ENCODE measurements around the gene HDAC4.

The HDAC4 gene

DNA sequence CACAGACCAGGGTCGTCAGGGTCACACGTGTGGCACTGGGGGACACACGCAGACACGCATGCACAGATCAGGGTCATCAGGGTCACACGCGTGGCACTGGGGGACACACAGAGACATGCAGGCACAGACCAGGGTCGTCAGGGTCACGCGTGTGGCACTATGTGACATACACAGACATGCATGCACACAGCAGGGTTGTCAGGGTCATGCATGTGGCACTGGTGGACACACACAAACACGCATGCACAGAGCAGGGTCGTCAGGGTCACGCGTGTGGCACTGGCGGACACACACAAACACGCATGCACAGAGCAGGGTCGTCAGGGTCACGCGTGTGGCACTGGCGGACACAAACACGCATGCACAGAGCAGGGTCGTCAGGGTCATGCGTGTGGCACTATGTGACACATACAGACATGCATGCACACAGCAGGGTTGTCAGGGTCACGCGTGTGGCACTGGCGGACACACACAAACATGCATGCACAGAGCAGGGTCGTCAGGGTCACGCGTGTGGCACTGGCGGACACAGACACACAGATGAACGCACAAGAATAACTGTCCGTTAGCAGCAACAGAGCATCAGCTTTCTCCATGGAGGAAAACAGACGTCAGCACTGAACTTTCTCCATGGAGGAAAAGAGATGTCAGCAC lies 34.9 kb downstream of the HDAC4 start:
- DNase-seq, result no peak

DNA sequence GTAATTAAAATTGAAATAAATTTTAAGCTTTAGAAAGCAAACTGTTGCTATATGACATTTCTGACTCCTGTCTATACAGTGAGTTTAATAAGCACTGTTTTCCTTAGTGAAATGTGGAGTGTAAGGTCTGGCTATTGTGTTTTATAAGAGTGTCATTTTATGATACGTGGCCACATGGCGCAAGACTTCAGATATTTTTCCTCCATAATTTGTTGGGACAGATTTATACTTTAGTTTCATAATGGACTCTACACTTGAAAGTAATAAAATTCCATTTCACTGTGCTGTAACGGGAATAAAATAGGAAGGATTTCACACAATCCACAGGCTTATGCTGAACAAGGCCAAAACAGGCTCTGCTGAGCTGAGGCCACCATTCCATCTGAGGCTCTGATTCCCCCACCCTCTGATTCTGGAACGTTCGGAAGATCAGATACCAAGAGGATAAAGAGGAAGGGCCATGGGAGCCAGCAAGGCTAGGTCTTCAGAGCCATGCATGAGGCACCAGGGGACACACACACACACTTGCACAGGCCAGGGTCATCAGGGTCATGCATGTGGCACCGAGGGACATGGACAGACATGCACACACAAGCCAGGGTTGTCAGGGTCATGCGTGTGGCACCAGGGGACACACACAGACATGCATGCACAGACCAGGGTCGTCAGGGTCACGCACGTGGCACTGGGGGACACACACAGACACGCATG lies 35.6 kb downstream of the HDAC4 start:
- DNase-seq, result no peak

DNA sequence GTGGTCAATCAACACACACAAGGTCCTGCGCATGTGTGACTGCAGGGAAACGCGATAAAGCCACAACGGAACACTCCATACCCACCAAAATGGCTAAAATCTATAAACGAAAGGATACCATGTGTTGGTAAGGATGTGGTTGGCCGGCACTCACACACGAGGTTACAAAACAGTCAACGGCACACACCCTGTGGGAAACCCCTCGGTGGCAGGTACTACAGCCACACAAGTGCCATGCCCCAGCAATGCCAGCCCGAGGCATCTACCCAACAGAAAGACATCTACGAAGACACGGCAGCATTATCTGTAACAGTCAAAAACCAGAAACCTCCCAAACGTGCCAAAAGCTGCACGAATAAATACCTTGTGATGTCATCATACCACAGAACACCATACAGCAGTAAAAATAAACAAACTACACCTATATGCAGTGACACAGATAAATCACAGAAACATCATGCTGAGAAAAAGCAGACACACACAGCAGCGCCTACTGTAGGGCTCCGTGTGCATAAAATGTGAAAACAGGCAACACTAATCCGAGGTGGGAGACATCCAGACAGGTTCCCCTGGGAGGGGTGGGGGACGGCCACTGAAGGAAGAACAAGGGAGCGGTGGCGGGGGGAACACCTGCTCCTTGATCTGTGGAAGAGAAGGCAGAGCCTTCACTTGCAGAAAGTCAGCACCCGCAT lies 36.7 kb downstream of the HDAC4 start:
- DNase-seq, result no peak

DNA sequence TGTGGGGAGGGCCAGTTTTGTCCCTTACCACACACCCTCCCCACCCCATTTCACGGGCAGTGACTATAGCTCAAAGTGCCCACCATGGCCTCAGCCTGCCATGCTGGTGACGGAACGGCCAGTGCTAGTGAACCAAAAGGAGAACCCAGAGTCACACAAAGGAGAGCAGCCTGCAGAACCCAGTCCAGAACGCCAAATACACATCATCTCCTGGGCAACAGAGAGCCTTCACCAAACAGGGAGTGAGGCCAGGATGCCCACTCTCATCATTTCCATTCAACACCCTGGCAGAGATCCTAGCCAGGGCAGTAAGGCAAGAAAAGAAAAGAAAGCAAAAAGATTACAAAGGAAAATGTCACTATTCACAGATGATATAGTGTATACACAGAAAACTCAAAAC lies 38.3 kb downstream of the HDAC4 start:
- DNase-seq, result no peak

DNA sequence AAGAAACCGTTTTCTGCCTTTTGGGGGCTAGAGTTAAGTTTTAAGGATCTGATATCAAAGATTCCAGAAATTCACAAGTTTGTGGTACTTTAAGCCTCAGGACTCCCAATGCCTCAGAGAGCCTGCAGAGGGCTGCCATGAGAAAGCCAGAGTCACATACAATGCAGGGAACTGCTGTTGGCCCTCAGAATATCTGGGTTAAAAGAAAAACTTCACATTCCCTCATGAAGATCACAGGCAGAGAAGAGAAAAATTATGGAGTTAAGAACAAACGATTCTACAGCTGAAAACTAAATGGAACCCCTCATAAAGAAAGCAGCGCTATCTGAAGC lies 39.5 kb downstream of the HDAC4 start:
- DNase-seq, result no peak

DNA sequence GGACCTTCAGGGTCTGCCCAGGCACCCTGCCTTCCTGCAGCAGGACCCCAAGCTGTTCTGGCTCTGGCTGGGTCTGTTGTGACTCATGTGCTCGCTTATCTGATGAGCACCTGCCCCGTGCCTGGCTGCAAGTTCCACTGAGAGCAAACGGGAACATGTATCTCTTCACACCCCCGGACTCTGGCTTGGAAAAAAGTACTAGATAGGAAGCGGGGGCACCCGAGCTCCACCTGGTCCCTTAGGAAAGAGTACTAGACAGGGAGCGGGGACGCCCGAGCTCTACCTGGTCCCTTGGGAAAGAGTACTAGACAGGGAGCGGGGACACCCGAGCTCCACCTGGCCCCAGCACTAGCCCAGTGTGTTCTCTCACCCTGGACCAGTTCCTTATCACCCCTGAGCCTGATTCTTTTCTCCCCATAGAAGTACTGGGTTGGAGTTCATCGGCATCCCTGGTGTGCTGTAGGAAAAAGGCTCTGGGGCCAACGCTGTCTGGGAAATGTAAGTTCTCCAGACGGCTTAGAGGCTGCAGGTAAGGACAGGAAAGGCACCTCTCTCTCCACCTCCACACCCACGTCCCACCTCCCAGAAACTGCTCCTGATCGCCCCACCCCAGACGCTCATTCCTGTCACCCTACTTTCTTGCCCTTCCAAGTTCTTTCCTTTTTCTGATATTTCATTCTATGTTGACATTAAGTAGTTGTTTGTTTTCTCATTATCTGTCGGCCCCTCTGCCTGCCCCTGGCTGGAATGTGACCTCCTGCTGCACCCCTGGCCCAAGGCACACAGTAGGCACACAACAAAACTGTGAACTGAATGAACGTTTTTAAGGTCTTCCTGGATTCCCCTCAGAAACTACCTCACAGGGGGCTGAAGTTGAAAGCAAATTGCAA lies 40.2 kb downstream of the HDAC4 start:
- no peak for DNase-seq

DNA sequence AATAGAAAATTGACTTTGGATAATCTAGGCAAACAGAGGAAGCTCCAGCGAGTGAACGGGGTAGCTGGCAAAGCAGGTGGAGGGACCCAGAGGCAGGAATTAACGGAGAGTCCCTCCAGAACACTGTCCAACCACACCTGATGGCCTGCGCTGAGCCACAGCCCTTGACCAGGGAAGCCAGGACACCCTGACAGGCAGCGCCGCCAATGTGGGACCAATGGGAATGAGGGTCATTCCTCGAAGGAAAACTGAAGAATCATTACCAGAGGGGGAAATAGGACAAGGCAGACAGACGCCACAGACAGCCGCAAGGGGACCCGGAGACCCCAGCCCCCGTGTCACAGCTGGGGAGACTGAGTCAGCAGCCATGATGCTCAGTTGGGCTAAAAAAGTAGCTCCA lies 40.8 kb downstream of the HDAC4 start:
- no peak for DNase-seq

DNA sequence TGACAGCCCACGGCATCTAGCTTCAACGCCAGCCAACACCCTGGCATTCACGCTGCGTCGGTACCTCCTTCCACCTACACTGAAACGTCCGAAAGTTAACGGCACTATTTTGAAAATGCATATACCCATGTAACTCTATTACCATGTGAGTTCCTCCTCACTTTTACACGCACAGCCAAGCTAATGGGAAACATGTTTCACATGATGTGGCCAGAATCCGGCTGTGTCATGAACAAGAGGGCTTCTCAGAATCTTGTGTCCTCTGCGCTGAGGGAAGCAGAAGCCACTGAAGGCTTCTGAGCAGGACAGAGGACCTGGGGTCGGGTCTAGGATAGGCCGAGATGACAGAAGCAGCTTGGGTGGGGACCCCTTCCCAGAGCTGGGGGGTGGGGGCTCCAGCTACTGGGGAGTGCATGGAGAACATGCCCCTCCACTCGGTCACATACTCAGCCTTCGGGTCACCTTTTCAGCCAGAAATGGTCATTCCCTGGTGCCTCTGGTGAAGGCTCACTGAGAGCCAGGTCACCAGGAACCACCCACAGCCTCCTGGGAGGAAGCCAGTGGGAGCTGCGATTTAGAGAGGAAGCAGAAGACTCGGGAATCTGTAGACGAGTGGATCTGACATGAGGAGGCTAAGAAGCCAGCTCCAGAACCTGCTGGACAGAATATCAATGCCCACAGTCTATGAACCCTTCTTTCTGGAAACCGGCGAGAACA lies 41.5 kb downstream of the HDAC4 start:
- DNase-seq, result no peak

DNA sequence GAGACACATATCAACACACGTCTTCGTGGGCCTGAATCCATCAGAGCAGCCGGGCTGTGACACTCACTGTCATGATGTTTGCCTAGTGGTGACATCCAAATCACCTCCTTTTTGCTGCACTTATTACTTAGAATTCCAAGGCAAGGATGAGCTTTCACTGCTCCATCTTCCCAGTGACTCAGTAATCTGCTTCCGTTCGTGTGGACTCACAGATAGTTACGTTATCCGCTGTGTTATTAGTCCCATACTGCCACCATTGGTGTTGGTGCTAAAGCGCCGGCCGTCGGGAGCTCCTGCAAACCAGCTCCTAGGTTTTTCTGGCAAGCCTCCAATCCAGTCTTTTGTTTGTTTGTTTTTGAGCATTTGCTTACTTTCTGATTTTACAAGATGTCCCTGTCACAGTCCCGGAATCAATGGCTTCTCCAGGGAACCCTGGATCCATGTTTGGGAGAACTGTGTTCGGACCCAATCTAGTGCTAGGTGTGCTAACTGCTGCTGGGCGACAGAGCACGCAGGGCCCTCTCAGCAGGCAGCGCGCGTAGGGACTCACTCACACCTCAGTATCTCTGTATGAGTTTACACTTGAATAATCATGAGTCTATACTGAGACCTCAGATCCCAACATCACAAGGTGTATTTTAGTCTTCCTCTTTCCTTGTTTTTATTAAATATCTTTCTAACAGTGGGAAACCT lies 42.6 kb downstream of the HDAC4 start:
- no peak for DNase-seq

DNA sequence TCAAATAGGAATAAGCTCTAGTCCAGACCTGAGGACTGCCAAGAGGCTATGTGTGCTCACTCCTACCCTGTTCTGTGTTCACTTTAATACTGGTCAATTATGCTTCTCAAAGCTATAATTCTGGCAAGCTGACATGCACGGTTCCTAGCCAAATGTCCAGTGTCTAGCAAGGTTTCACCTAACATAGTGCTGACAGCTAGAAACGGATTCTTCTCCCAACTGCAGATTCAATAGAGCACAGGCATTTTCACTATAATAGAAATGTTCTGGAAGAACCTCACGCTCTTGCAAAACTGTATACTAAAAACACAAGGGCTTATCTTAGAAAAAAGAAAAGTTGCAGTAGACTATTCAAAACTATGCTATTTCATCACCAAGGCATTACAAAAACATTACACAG lies 45.1 kb downstream of the HDAC4 start:
- no peak for DNase-seq

DNA sequence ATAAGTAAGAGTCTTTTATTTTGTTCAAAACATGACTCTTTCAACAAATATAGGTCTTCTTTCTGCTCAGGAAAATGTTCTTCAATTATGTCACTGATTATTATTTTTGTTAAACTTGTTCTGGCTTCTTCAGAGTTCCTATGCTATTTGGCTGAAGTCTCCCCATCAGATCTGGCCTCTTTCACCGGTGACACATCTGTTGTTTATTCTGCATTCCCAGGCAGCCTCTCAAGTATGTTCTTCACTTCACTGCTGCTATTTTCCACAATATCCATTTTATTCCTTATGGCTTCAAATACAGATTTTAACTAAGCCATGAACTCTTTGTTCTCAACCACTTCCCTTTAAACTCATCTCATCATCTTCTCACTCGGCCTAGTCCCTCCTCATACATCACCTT lies 45.7 kb downstream of the HDAC4 start:
- DNase-seq, result no peak

DNA sequence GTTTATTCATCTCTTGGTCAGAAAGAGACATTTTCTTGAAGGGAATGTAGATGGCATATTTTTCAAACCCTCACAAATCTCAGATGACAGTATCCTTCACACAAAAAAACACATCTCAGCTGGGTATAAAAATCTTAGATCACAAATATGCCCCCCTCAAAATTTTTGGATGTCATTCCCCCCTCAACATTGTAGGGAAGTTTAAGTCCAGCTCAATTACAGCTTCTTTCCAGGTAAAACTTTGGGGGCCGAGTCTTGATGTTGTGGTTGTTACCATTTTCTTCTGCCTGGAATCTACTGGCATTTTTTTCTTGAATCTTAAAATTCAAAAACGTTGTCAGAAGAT lies 46.1 kb downstream of the HDAC4 start:
- no peak for DNase-seq

DNA sequence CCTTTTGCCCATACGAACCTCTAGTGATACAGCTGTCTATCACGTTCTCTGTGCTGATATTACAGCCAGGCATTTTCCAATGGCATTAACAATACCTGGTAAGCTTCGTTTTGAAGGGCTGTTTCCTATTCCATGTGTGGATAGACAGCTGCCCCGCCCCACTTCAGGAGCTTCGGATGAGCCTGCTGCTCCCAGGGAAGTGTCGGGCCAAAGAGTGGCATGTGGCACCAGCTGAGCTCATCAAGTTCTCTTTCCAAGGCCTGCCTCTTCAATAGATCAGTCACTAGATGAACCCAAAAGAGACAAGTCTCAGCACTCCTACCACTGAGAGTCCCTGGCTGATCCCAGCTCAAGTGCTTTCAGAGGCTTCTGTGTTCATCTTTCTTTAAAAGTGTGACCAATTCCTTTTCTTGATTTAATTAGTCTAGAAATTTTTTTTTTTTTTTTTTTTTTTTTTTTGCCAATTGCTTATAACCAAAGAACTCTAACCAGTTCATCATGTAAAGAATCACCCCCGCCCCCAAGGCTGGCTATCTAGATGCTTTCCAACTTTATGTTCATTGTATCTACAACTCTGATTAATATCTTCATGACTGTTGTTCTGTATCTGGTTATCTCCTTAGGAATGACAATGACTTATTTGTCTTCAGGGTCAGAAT lies 46.6 kb downstream of the HDAC4 start:
- DNase-seq, result no peak

DNA sequence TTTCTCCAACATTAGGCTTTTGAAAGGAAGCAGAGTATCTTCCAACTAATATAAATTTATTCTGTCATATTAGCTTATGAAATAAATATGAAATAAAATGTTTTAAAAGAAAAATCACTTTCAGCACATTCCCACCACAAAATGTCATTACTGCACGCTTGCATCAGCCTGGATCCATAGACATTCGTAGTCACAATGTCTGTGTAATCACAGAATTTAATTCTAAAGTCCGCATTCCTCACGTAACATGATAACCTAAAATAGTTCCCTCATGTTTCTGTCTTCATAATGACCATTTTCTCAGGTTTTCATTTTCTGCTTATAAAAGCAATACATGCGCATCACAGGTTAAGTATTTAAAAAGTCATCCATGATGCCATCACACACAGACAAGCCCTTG lies 47.1 kb downstream of the HDAC4 start:
- DNase-seq, result no peak

DNA sequence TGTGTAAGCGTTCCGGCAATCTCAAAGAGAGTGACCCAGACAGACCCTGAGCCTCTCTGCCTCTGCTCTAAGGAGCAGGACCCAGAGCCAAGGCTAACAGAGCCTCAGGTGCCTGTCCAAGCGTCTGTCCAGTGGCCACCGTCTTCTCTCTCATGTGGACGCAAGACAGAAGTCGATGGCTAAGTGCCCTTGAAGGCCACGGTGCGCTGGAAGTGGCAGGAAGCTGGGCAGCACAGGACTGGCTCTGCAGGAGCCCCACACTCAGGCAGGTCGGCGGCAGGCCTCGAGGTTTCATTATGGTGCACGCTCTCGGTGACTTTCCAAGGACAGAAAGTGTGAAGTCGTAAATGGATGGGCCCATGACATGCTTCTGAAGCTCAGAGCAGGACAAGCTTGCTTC lies 49.1 kb downstream of the HDAC4 start:
- no peak for DNase-seq

DNA sequence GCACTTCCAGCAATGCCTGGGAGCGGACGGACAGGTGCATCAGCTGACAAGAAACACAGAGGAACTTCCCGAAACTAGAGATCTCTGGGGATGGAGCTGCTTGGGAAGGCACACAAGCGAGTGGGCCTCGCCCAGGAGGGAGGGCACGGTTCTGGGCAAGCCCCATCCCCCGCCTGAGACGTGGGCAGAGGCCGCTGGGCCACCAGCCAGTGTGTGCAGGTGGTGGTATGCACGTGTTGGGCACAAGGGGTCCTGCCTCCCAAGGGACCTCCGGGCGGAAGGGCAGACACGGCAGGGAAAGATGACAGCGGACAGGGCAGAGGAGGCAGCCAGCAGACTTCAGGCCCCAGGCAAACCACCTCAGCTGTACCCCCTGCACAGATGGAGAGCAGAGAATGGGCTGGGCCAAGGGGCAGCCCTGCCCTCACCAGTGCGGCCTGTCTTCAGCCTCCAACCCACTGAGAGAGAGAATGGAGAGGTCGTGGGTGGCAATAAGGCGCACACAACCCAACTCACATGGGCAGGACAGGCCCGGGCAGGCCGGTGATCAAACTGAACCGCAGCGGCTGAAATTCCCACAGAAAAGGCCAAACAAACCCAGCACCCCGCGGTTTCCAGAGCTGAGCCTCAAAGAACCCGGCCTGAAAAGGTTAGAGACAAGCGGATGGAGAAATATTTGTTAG lies 51.2 kb downstream of the HDAC4 start:
- DNase-seq, result no peak

DNA sequence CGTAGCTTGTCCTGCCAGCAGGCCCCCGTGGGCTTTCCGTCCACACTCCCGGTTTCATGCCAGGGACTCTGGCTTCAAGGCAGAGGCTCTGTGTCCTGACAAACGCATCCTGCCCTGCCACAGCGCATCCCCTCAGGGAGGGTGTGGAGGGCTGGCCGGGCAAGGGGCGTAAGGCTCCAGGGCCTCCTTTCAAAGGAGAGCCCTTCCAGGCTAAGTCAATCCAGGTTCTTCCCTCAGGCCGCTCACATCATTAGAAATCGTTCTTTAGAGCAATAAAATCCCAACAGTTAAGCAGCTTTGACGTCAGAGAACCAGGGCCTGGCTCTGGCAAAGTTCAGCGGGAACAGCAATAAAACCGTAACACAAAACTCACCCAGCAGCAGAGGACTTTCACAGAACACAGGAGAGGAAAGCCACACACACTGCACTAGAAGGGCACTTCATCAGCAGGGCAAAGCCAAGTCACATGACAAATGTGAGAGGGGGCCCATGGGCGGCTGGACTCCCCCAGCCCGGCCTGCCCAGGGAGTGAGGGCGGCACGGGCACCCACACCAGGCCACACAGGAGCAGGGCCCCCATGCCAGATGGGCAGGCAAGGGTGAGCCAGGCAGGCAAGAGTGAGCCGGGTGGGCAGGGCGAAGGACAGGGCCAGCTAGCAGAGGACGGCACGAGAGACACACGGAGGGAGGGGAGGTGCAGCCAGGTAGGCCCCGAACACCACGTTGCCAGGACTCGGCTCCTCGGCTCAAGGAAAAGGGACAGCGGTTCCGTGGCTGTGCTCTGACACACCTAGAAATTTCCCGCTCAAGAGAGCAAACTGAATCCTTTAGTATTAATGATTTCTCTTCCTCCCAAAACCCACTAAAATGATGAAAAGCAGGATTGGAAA lies 52.0 kb downstream of the HDAC4 start:
- no peak for DNase-seq

DNA sequence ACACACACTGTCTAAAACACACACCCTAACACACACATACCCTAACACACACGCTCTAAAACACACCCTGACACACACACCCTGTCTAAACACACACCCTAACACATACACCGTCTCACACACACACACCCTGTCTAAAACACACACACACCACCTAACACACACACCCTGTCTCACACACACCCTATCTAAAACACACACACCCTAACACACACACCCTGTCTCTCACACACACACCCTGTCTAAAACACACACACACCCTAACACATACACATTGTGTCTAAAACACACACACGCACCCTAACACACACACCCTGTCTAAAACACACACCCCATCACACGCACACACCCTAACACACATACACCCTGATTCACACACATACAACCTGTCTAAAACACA lies 54.1 kb downstream of the HDAC4 start:
- DNase-seq, result no peak

DNA sequence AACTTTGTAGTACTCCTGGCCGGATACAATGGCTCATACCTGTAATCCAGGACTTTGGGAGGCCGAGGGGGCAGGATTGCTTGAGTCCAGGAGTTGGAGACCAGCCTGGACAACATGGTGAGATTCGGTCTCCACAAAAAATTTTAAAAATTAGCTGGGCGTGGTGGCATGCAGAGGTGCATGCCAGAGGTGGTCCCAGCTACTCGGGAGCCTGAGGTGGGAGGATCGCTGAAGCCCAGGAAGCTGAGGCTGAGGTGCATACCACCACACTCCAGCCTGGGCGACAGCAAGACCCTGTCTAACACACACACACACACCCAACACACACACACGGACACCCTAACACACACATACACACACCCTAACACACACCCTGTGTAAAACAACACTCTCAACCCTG lies 55.6 kb downstream of the HDAC4 start:
- no peak for DNase-seq

DNA sequence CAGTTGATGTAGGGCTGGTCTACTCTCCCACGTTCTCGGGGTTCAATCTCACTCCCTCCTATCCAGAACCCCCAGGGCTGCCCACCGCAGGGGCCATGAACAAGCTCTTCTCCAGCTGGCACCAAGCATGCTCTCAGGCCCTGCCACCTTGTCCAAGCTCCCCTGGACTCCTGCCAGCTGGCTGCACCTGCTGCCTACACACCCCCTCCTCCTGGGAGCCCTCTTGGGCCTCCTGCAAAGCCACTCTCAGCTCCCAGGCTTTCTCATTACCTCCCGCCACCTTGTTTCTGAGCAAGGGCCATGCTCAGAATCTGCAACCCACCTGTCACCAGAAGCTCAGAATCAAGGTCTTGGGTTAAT lies 56.0 kb downstream of the HDAC4 start:
- DNase-seq, result no peak
